CD14-positive monocyte (primary cell): Measurements from ENCODE around the gene INPP4A. TPM values are rescaled to one million over a fixed set of nuclear protein-coding genes. Genes with fewer than 3 reads are reported as not detected.

Experiments used
- DNase-seq, 3 donors: peaks; one replicate each; pipeline ENCODE4 v3.0.0-alpha.2; 2011 to 2022
- H2AFZ ChIP-seq: 2 replicates; pipeline ENCODE4 v1.6.0; 2012; ENCODE audit warnings: mild to moderate bottlenecking, low read depth, low read length, inconsistent platforms; ENCODE audit not compliant: insufficient read depth, poor library complexity, severe bottlenecking
- H3K27ac ChIP-seq, 2 donors: 1 replicate in 1 of 2; 2 replicates in 1 of 2; pipeline ENCODE4 v1.5.1; 2012 to 2013; ENCODE audit warnings: low read length in 2 of 2, control low read depth in 1 of 2, inconsistent platforms in 1 of 2, low read depth in 1 of 2, mild to moderate bottlenecking in 1 of 2
- H3K27me3 ChIP-seq, 2 donors: one replicate each; pipeline versions ENCODE4 v1.6.0 to v1.6.1; 2011 to 2013; ENCODE audit warnings: low read length in 2 of 2; ENCODE audit not compliant: control insufficient read depth in 2 of 2, insufficient read depth in 2 of 2
- H3K36me3 ChIP-seq, 2 donors: replicated peaks in 1 of 2; 1 replicate in 1 of 2; 2 replicates in 1 of 2; pipeline versions ENCODE4 v1.5.1 to v1.6.1; 2012 to 2013; ENCODE audit warnings: low read length in 2 of 2, control low read depth in 1 of 2, inconsistent platforms in 1 of 2, mild to moderate bottlenecking in 1 of 2; ENCODE audit not compliant: insufficient read depth in 2 of 2, control insufficient read depth in 1 of 2
- H3K4me1 ChIP-seq, 2 donors: 1 replicate in 1 of 2; 2 replicates in 1 of 2; pipeline versions ENCODE4 v1.5.1 to v1.6.1; 2012 to 2013; ENCODE audit warnings: low read length in 2 of 2, control low read depth in 1 of 2, inconsistent platforms in 1 of 2, mild to moderate bottlenecking in 1 of 2, moderate library complexity in 1 of 2; ENCODE audit not compliant: insufficient read depth in 2 of 2, control insufficient read depth in 1 of 2
- H3K4me2 ChIP-seq: replicated peaks from 2 replicates; pipeline ENCODE3; 2012; ENCODE audit warnings: low read length, moderate library complexity, mild to moderate bottlenecking; ENCODE audit not compliant: poor library complexity, severe bottlenecking; ENCODE audit errors: extremely low read depth
- H3K4me3 ChIP-seq, 3 experiments: fragments of 200-600 bp in 1 of 3; sonication (generic) in 1 of 3; replicated peaks in 1 of 3; 1 replicate in 2 of 3; 2 replicates in 1 of 3; pipeline ENCODE4 v1.5.1; 2011 to 2013; ENCODE audit warnings: low read length in 3 of 3, mild to moderate bottlenecking in 3 of 3, control low read depth in 2 of 3, low read depth in 2 of 3, inconsistent platforms in 1 of 3, moderate library complexity in 1 of 3
- H3K79me2 ChIP-seq: 2 replicates; pipeline ENCODE4 v1.6.0; 2012; ENCODE audit warnings: mild to moderate bottlenecking, control low read depth, inconsistent platforms, low read length, moderate library complexity; ENCODE audit not compliant: insufficient read depth
- H3K9ac ChIP-seq: 2 replicates; pipeline ENCODE4 v1.6.0; 2017; ENCODE audit warnings: low read length, mild to moderate bottlenecking; ENCODE audit not compliant: insufficient read depth, poor library complexity, severe bottlenecking
- H3K9me3 ChIP-seq, 2 donors: replicated peaks in 1 of 2; 1 replicate in 1 of 2; 2 replicates in 1 of 2; pipeline versions ENCODE4 v1.5.1 to v1.6.1; 2012 to 2013; ENCODE audit warnings: low read length in 2 of 2, control low read depth in 1 of 2; ENCODE audit not compliant: control insufficient read depth in 1 of 2, insufficient read depth in 1 of 2
- H4K20me1 ChIP-seq: 2 replicates; pipeline ENCODE4 v1.6.0; 2012; ENCODE audit warnings: mild to moderate bottlenecking, low read length, control low read depth, moderate library complexity; ENCODE audit not compliant: insufficient read depth
- H3K27ac Mint-ChIP-seq, 7 donors: one replicate each; pipeline ENCODE4 v1.8.0; 2020; ENCODE audit warnings: mild to moderate bottlenecking in 7 of 7, mixed read lengths in 7 of 7, moderate library complexity in 6 of 7, inconsistent platforms in 2 of 7
- H3K27me3 Mint-ChIP-seq, 3 donors: one replicate each; pipeline ENCODE4 v1.8.0; 2021 to 2022; ENCODE audit warnings: low read depth in 3 of 3, mild to moderate bottlenecking in 3 of 3, mixed read lengths in 3 of 3, moderate library complexity in 3 of 3, inconsistent platforms in 1 of 3
- H3K36me3 Mint-ChIP-seq, 2 donors: one replicate each; pipeline ENCODE4 v1.8.0; 2020; ENCODE audit warnings: mixed read lengths in 2 of 2, inconsistent platforms in 1 of 2, mild to moderate bottlenecking in 1 of 2
- H3K4me1 Mint-ChIP-seq: one replicate; pipeline ENCODE4 v1.8.0; 2020; ENCODE audit warnings: mild to moderate bottlenecking, mixed read lengths
- H3K4me3 Mint-ChIP-seq, 2 donors: one replicate each; pipeline ENCODE4 v1.8.0; 2020; ENCODE audit warnings: mild to moderate bottlenecking in 2 of 2, mixed read lengths in 2 of 2, moderate library complexity in 1 of 2
- H3K9me3 Mint-ChIP-seq, 7 donors: one replicate each; pipeline ENCODE4 v1.8.0; 2020 to 2022; ENCODE audit warnings: mixed read lengths in 7 of 7, mild to moderate bottlenecking in 6 of 7, moderate library complexity in 6 of 7, inconsistent platforms in 2 of 7
- CTCF ChIP-seq: fragments of 200-600 bp; IDR thresholded peaks from one replicate; pipeline ENCODE4 v1.8.0; 2022; ENCODE audit warnings: antibody characterized with exemption, mild to moderate bottlenecking
- WGBS: methylation state at CpG from one replicate; pipeline ENCODE4 v1.1.5; 2013; ENCODE audit warnings: missing lambda C conversion rate; ENCODE audit not compliant: insufficient coverage; 5-methylcytosine and 5-hydroxymethylcytosine counted together
- intact Hi-C, 2 donors: fragments of 100-400 bp; cut with micrococcal nuclease; formaldehyde crosslinking; loops; one replicate each; pipeline versions ENCODE4 v1.15.0 to v1.15.1; 2023
- polyA plus RNA-seq, 3 donors: library from polyadenylated mRNA; depleted of rRNA in 1 of 3; unstranded in 2 of 3; stranded (reverse) in 1 of 3; fragments of 300-500 nt in 2 of 3; fragments of >200 nt in 1 of 3; fragmentation: Illumina TruSeq in 2 of 3; gene quantifications; 1 replicate in 2 of 3; 2 replicates in 1 of 3; pipeline ENCODE4 v1.2.3, GENCODE V29; 2012 to 2021

Gene INPP4A
- polyA plus RNA-seq, 3 donors, result 13.7 to 52.4 (median 20.7) TPM

- WGBS, result 100% methylated on average over 3 of the region's 4 CpGs
- Histone ChIP-seq H3K27ac (peak overlapping the region in 1 of 2 donors; percentile 100), H4K20me1 (peaks cover 5% of the 10 kb centered on the region), H3K9me3 (no peaks in the 10 kb centered on the region), H3K4me3 (no peak overlapping the region), H3K4me1 (peaks cover 44 to 52% of the 10 kb centered on the region in 2 donors), H3K9ac (no peak overlapping the region), H3K27me3 (no peaks in the 10 kb centered on the region), H2AFZ (no peak overlapping the region), H3K79me2 (peaks cover 80% of the 10 kb centered on the region), H3K4me2 (no peak overlapping the region), H3K36me3 (peaks cover 0 to 27% of the 10 kb centered on the region in 2 donors)
- peak overlapping the region; percentile 50 to 100 (median 73) for H3K27ac Mint-ChIP-seq
- H3K27me3 Mint-ChIP-seq, result peaks cover 0 to 3% (median 2%) of the 10 kb centered on the region in 3 donors
- H3K36me3 Mint-ChIP-seq, result peaks cover 53 to 70% of the 10 kb centered on the region in 2 donors
- H3K9me3 Mint-ChIP-seq, result no peaks in the 10 kb centered on the region
- peaks cover 59% of the 10 kb centered on the region for H3K4me1 Mint-ChIP-seq
- H3K4me3 Mint-ChIP-seq, result no peak overlapping the region
- DNase-seq, result no peak
- no peak for TF ChIP-seq CTCF
- intact Hi-C loops, result no loop called here
Measured at GRCh38 chr2:98502556-98503335, 58.1 kb downstream of the INPP4A start.

GRCh38 chr2:98503481-98504105 is 58.9 kb downstream of the INPP4A start:
- peaks cover 52 to 61% of the 10 kb centered on the region in 2 donors for H3K4me1 ChIP-seq
- H3K4me3 ChIP-seq, result no peak overlapping the region
- no peaks in the 10 kb centered on the region for H3K9me3 ChIP-seq
- intact Hi-C loops, result loop anchor here in 1 of 2 donors (2.0 kb wide), 2 partner anchors 39 to 49 kb away; no protein-coding TSS in a partner anchor
- 64% methylated on average over 2 of the region's 2 CpGs for WGBS
- Mint-ChIP-seq H3K4me1 (peaks cover 67% of the 10 kb centered on the region), H3K36me3 (peaks cover 45 to 62% of the 10 kb centered on the region in 2 donors), H3K9me3 (no peaks in the 10 kb centered on the region), H3K27ac (peak overlapping the region; percentile 43 to 100 (median 100)), H3K4me3 (no peak overlapping the region), H3K27me3 (peaks cover 0 to 3% (median 2%) of the 10 kb centered on the region in 3 donors)
- no peak overlapping the region for H3K9ac ChIP-seq
- no peak overlapping the region for H2AFZ ChIP-seq
- no peak for TF ChIP-seq CTCF
- no peaks in the 10 kb centered on the region for H3K27me3 ChIP-seq
- no peak for DNase-seq
- peaks cover 0 to 19% of the 10 kb centered on the region in 2 donors for H3K36me3 ChIP-seq
- H3K79me2 ChIP-seq, result peaks cover 76% of the 10 kb centered on the region
- no peaks in the 10 kb centered on the region for H4K20me1 ChIP-seq
- H3K27ac ChIP-seq, result peak overlapping the region; percentile 97 to 100
- no peak overlapping the region for H3K4me2 ChIP-seq
